ENCODE measurements around the gene ZNF827.

DNA sequence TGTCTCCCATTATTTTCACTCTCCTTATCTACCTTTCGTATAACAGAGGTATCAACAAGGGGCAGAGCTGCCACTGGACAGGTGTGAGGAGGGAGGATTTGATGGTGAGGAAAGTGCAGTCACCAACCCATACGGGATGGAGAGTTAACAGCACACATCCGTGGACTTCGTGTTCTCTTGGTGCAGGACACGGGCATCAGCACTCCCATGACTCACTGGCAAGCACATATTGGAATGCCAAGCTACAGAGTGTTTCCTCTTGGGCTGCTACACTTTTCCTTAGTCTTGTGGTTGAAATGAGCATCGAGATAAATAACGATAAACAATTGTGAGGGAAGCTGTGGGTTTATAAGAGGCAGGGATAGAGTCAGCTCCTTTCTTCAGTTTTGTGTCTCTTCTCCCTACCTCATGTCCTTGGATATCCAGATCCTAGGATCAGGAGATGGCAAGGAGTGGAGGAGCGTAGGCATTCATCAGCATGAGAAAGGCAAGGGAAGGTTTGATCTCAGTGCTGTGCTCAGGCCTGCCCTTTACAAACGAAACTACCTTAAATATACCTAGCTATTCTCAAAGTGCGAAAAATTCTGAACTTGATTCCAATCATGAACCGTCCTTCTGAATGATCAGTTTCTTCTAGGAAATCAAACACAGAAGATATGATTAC, 96.3 kb downstream of the ZNF827 start:
- TF ChIP-seq CTCF (conservative IDR thresholded peaks at IDR 0.05) = no peak
- TF ChIP-seq EZH2 (IDR thresholded peaks at IDR 0.05; ENCODE audit: low read depth) = no peak
